Body of pancreas (tissue), 4 donors: ENCODE measurements around the gene EBP.

Source experiments
- CTCF ChIP-seq, 7 experiments: fragments of 450-650 bp in 4 of 7; fragments of 200-600 bp in 3 of 7; sonication (generic) in 3 of 7; IDR thresholded peaks; one replicate each; pipeline ENCODE4 v1.5.1; 2016 to 2019; ENCODE audit warnings: antibody characterized with exemption in 7 of 7
- POLR2A ChIP-seq, 3 donors: fragments of 450-650 bp; IDR thresholded peaks; one replicate each; pipeline ENCODE4 v1.6.1; 2016; ENCODE audit warnings: antibody characterized with exemption in 3 of 3, mild to moderate bottlenecking in 2 of 3

DNA sequence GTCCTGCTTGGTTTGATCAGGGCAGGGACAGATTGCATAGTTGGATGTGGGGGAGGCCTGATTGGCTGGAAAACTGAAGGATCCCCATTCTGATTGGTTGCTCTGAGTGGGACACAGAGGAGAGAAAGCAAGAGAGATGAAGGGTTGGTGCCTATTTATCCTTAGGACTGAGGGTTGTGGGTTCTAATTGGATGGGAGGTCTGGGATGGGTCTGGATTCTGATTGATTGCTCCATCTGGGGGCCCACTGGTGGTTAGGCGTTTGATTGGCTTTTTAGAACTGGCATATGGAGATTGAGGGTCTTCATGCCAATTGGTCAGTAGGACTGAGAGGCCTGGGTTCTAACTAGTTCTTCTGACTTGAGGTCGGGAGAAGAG is 644 bp upstream of the EBP start:
- TF ChIP-seq CTCF (IDR thresholded peaks at IDR 0.05) (no peak), POLR2A (IDR thresholded peaks at IDR 0.05) (no peak)
